ENCODE measurements around the gene CEP164. TPM values are rescaled to one million over a fixed set of nuclear protein-coding genes. Genes with fewer than 3 reads are reported as not detected.

CEP164 gene
- total and polyA plus RNA-seq, 9 of the 15 experiments (the other 6 are each of a cell fraction or from before 2014, with no cell fraction given), result 2.1 to 16.5 (median 10.4) TPM

DNA sequence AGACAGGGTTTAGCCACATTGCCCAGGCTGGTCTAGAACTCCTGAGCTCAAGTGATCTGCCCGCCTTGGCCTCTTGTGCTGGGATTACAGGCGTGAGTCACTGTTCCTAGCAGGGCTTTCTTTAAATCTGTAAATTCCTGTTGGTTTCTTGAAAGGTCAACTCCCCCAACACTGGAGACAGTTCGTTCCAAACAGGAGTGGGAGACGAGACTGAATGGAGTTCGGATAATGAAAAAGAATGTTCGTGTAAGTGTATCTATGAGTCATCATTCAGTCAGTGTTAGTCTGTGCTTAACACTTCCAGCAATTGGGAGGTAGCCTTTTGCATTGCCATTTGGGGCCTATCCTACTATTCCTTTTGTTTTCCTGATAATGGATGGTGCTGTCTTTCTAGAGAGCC is 46.5 kb upstream of the CEP164 start:
- BruUV-seq (replicated peaks), result no TSS peak
- intact Hi-C loops (cut with micrococcal nuclease), result no loop called here
- Histone ChIP-seq H3K9ac (ENCODE audit: insufficient read depth in 1 of 2, low read depth in 2 of 2, low read length in 2 of 2) (no peak overlapping the region), H3K4me2 (ENCODE audit: insufficient read depth, low read length) (no peak overlapping the region), H3K9me1 (ENCODE audit: control insufficient read depth, insufficient read depth, low read length) (no peaks in the 10 kb centered on the region), H3K4me1 (replicated peaks in 1 of 2; ENCODE audit: control insufficient read depth in 2 of 2, insufficient read depth in 2 of 2, low read length in 2 of 2) (peaks cover 0 to 5% of the 10 kb centered on the region in 2 experiments; a peak in 3 of 5 replicates), H3K9me3 (replicated peaks; ENCODE audit: control insufficient read depth, insufficient read depth, low read depth, low read length) (no peaks in the 10 kb centered on the region), H3K79me2 (ENCODE audit: control insufficient read depth, insufficient read depth, low read length) (no peaks in the 10 kb centered on the region), H4K20me1 (replicated peaks; ENCODE audit: control insufficient read depth, insufficient read depth, low read length) (peaks cover 3% of the 10 kb centered on the region; the same call in 1 of the 2 replicates), H3K4me3 (no peak overlapping the region), H3K36me3 (ENCODE audit: control insufficient read depth, insufficient read depth, low read length) (peaks cover 52% of the 10 kb centered on the region), H3K27ac (ENCODE audit: extremely low read depth, low read depth, low read length) (no peak overlapping the region), H2AFZ (ENCODE audit: low read depth, low read length) (no peak overlapping the region), H3K27me3 (ENCODE audit: control insufficient read depth in 2 of 2, insufficient read depth in 2 of 2, low read length in 2 of 2) (no peaks in the 10 kb centered on the region)
- POLR2A ChIA-PET, result no interaction called here
- FAIRE-seq, result no peak
- in situ Hi-C loops (cut with MboI), result no loop called here
- WGBS (ENCODE audit: insufficient coverage, low coverage, missing lambda C conversion rate), result 84% methylated on average over 6 of the region's 6 CpGs
- no peak for TF ChIP-seq ZFP91 (CRISPR knock-in tag; IDR thresholded peaks at IDR 0.05)
- TF ChIP-seq HCFC1 (IDR thresholded peaks at IDR 0.05; ENCODE audit: low read depth, low read length), result no peak
- TF ChIP-seq, protein P1, sequence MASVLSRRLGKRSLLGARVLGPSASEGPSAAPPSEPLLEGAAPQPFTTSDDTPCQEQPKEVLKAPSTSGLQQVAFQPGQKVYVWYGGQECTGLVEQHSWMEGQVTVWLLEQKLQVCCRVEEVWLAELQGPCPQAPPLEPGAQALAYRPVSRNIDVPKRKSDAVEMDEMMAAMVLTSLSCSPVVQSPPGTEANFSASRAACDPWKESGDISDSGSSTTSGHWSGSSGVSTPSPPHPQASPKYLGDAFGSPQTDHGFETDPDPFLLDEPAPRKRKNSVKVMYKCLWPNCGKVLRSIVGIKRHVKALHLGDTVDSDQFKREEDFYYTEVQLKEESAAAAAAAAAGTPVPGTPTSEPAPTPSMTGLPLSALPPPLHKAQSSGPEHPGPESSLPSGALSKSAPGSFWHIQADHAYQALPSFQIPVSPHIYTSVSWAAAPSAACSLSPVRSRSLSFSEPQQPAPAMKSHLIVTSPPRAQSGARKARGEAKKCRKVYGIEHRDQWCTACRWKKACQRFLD (CRISPR knock-in tag; IDR thresholded peaks at IDR 0.05), result no peak
- no peak for TF ChIP-seq NRF1 (conservative IDR thresholded peaks at IDR 0.05 in 1 of 2, IDR thresholded peaks at IDR 0.05 in 1 of 2)
- TF ChIP-seq BRD9 (IDR thresholded peaks at IDR 0.05; ENCODE audit: low read depth, partially characterized antibody), result no peak
- no peak for TF ChIP-seq BMI1 (IDR thresholded peaks at IDR 0.05; ENCODE audit: low read length)
- no peak for TF ChIP-seq MAFK (IDR thresholded peaks at IDR 0.05; ENCODE audit: low read length)
- no peak for TF ChIP-seq ARID2 (IDR thresholded peaks at IDR 0.05)
- no peak for TF ChIP-seq STAT6 (CRISPR knock-in tag; IDR thresholded peaks at IDR 0.05)
- TF ChIP-seq TBP (optimal IDR thresholded peaks at IDR 0.05; ENCODE audit: low read depth, low read length), result no peak
- no peak for DNase-seq (ENCODE audit: extremely low read depth in 1 of 4, low spot score in 3 of 4)
- CTCF ChIA-PET (ENCODE audit: low intra/inter-chr PET ratio), result no interaction called here
- ATAC-seq, result no peak
